Liver (tissue), 9 donors: ENCODE data around the gene CCDC187. TPM values are rescaled to one million over a fixed set of nuclear protein-coding genes. Genes with fewer than 3 reads are reported as not detected.

Experiments used
- DNase-seq: peaks from one replicate; pipeline ENCODE4 v3.0.0-alpha.2; 2017; ENCODE audit warnings: low spot score
- H3K27ac ChIP-seq, 2 donors: one replicate each; pipeline ENCODE4 v1.7.0; 2013; ENCODE audit warnings: inconsistent platforms in 2 of 2, low read length in 2 of 2, control low read depth in 1 of 2, low read depth in 1 of 2, mild to moderate bottlenecking in 1 of 2
- H3K27me3 ChIP-seq, 4 donors: one replicate each; pipeline versions ENCODE4 v1.6.1 to v1.7.0; 2013; ENCODE audit warnings: low read length in 3 of 4, inconsistent platforms in 1 of 4, mild to moderate bottlenecking in 1 of 4, moderate library complexity in 1 of 4; ENCODE audit not compliant: control insufficient read depth in 4 of 4, insufficient read depth in 4 of 4
- H3K36me3 ChIP-seq, 4 donors: one replicate each; pipeline versions ENCODE4 v1.6.1 to v1.7.0; 2013; ENCODE audit warnings: low read length in 3 of 4, mild to moderate bottlenecking in 3 of 4, low read depth in 1 of 4, moderate library complexity in 1 of 4; ENCODE audit not compliant: control insufficient read depth in 4 of 4, insufficient read depth in 3 of 4
- H3K4me1 ChIP-seq, 4 donors: one replicate each; pipeline versions ENCODE4 v1.6.1 to v1.7.0; 2013; ENCODE audit warnings: low read length in 3 of 4, mild to moderate bottlenecking in 3 of 4, moderate library complexity in 1 of 4; ENCODE audit not compliant: control insufficient read depth in 4 of 4, insufficient read depth in 4 of 4
- H3K4me3 ChIP-seq, 3 donors: one replicate each; pipeline versions ENCODE4 v1.6.1 to v1.7.0; 2013; ENCODE audit warnings: low read length in 3 of 3, control low read depth in 1 of 3, low read depth in 1 of 3, mild to moderate bottlenecking in 1 of 3
- H3K9ac ChIP-seq, 2 donors: one replicate each; pipeline ENCODE4 v1.7.0; 2013; ENCODE audit warnings: low read length in 2 of 2, mild to moderate bottlenecking in 2 of 2, moderate library complexity in 2 of 2, control low read depth in 1 of 2, low read depth in 1 of 2
- H3K9me3 ChIP-seq, 4 donors: one replicate each; pipeline versions ENCODE4 v1.6.1 to v1.7.0; 2013; ENCODE audit warnings: low read length in 3 of 4; ENCODE audit not compliant: control insufficient read depth in 4 of 4
- CTCF ChIP-seq: fragments of 150-350 bp; IDR thresholded peaks from 2 replicates; pipeline ENCODE4 v1.5.1; 2017; ENCODE audit warnings: improper control_type of control experiment, low read depth, low read length; ENCODE audit not compliant: missing input control
- EGR1 ChIP-seq, 2 donors: IDR thresholded peaks; 2 replicates each; pipeline ENCODE4 v1.6.1; 2016 to 2018; ENCODE audit warnings: antibody characterized with exemption in 2 of 2, low read depth in 2 of 2
- FOXA1 ChIP-seq: IDR thresholded peaks from 2 replicates; pipeline ENCODE4 v1.6.1; 2016; ENCODE audit warnings: antibody characterized with exemption
- FOXA2 ChIP-seq: IDR thresholded peaks from 2 replicates; pipeline ENCODE4 v1.6.1; 2016; ENCODE audit warnings: antibody characterized with exemption
- GABPA ChIP-seq, 2 donors: IDR thresholded peaks in 1 of 2; conservative IDR thresholded peaks in 1 of 2; 2 replicates each; pipeline ENCODE4 v1.6.1; 2016; ENCODE audit warnings: antibody characterized with exemption in 2 of 2, mild to moderate bottlenecking in 1 of 2, moderate library complexity in 1 of 2
- HNF4A ChIP-seq, 2 donors: conservative IDR thresholded peaks; 2 replicates each; pipeline ENCODE4 v1.6.1; 2016; ENCODE audit warnings: antibody characterized with exemption in 2 of 2, mild to moderate bottlenecking in 2 of 2
- HNF4G ChIP-seq: IDR thresholded peaks from 2 replicates; pipeline ENCODE4 v1.6.1; 2016; ENCODE audit warnings: antibody characterized with exemption
- JUND ChIP-seq, 2 donors: IDR thresholded peaks; 2 replicates each; pipeline ENCODE4 v1.6.1; 2016; ENCODE audit warnings: antibody characterized with exemption in 2 of 2
- RAD21 ChIP-seq, 2 donors: IDR thresholded peaks; 2 replicates each; pipeline ENCODE4 v1.6.1; 2016; ENCODE audit warnings: antibody characterized with exemption in 2 of 2, mild to moderate bottlenecking in 2 of 2
- REST ChIP-seq: IDR thresholded peaks from 2 replicates; pipeline ENCODE4 v1.6.1; 2016; ENCODE audit warnings: antibody characterized with exemption, mild to moderate bottlenecking
- SP1 ChIP-seq: IDR thresholded peaks from 2 replicates; pipeline ENCODE4 v1.6.1; 2018; ENCODE audit warnings: antibody characterized with exemption, mild to moderate bottlenecking
- TAF1 ChIP-seq: conservative IDR thresholded peaks from 2 replicates; pipeline ENCODE4 v1.6.1; 2016; ENCODE audit warnings: antibody characterized with exemption, mild to moderate bottlenecking
- YY1 ChIP-seq: IDR thresholded peaks from 2 replicates; pipeline ENCODE4 v1.6.1; 2016; ENCODE audit warnings: antibody characterized with exemption, mild to moderate bottlenecking
- WGBS: extraction: QIAGEN DNeasy Blood & Tissue Kit; methylation state at CpG from one replicate; pipeline ENCODE4 v1.1.7; 2013; 5-methylcytosine and 5-hydroxymethylcytosine counted together
- polyA plus RNA-seq, 2 donors: library from polyadenylated mRNA; stranded (reverse) in 1 of 2; unstranded in 1 of 2; fragments of 200-250 nt in 1 of 2; fragments of >200 nt in 1 of 2; fragmentation: Nextera tagmentation in 1 of 2; extraction: Ambion mirVana in 1 of 2; gene quantifications; one replicate each; pipeline versions ENCODE4 v1.2.1 to v1.2.3, GENCODE V29; 2013 to 2015
- total RNA-seq, 2 donors: library from RNA; depleted of rRNA; stranded (reverse); fragments of >200 nt; gene quantifications; one replicate each; pipeline ENCODE4 v1.2.3, GENCODE V29; 2014
- TF ChIP-seq, protein P1 (sequence below): IDR thresholded peaks from 2 replicates; pipeline ENCODE4 v1.6.1; 2016; ENCODE audit warnings: antibody characterized with exemption
- TF ChIP-seq, protein P2 (sequence below): IDR thresholded peaks from 2 replicates; pipeline ENCODE4 v1.6.1; 2016; ENCODE audit warnings: antibody characterized with exemption
- donor health status: healthy.
- donor health status: healthy.
- donor health status: healthy.
- donor health status: healthy.
- donor health status: healthy.

The CCDC187 gene
- total and polyA plus RNA-seq, 4 donors = 0.05 TPM; not detected in 3

- 86% methylated on average over 14 of the region's 14 CpGs for WGBS
These were observed 30.5 kb downstream of the CCDC187 start for GRCh38 chr9:136273244-136273865.

More at GRCh38 chr9:136273244-136273865, 30.5 kb downstream of the CCDC187 start:
- TF ChIP-seq HNF4A (conservative IDR thresholded peaks at IDR 0.05) = no peak
- no peak for TF ChIP-seq SP1
- no peak for TF ChIP-seq FOXA1
- TF ChIP-seq RAD21 (IDR thresholded peaks at IDR 0.05) = no peak
- no peak for TF ChIP-seq REST
- TF ChIP-seq EGR1 (IDR thresholded peaks at IDR 0.05; ENCODE audit: low read depth in 2 of 2) = no peak
- TF ChIP-seq, protein P1, sequence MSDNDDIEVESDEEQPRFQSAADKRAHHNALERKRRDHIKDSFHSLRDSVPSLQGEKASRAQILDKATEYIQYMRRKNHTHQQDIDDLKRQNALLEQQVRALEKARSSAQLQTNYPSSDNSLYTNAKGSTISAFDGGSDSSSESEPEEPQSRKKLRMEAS = no peak
- TF ChIP-seq FOXA2 = no peak
- TF ChIP-seq JUND (IDR thresholded peaks at IDR 0.05) = no peak
- no peak for TF ChIP-seq YY1
- TF ChIP-seq TAF1 = no peak
- no peak for TF ChIP-seq CTCF
- TF ChIP-seq, protein P2, sequence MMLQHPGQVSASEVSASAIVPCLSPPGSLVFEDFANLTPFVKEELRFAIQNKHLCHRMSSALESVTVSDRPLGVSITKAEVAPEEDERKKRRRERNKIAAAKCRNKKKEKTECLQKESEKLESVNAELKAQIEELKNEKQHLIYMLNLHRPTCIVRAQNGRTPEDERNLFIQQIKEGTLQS = no peak
- no peak for TF ChIP-seq HNF4G
- no peak for TF ChIP-seq GABPA (IDR thresholded peaks at IDR 0.05 in 1 of 2, conservative IDR thresholded peaks at IDR 0.05 in 1 of 2)
- Histone ChIP-seq H3K9me3 (no peaks in the 10 kb centered on the region), H3K4me1 (no peaks in the 10 kb centered on the region), H3K27me3 (peaks cover 0 to 2% (median 0%) of the 10 kb centered on the region in 4 donors), H3K27ac (no peak overlapping the region), H3K36me3 (no peaks in the 10 kb centered on the region), H3K4me3 (no peak overlapping the region), H3K9ac (no peak overlapping the region)
- no peak for DNase-seq
